GM21360 (cell line): ENCODE data around the gene ANKRD11.
A peak's percentile ranks its signal among the peaks of the same experiment; 100 is the strongest.
"Not testable (repeated sequence)": the region's sequence is repeated elsewhere in the genome, so short reads cannot be mapped to it uniquely, and the experiment has no call there.

Experiments
- ATAC-seq: cut with Tn5 transposase; IDR thresholded peaks from one replicate; pipeline ENCODE4 v1.9.1; 2021; ENCODE audit warnings: mild to moderate bottlenecking, moderate library complexity; ENCODE audit not compliant: unreplicated experiment

ANKRD11 gene

GRCh38 chr16:89482150-89482816 is 8.1 kb downstream of the ANKRD11 start:
- no peak for ATAC-seq

GRCh38 chr16:89481356-89481955 is 8.9 kb downstream of the ANKRD11 start:
- no peak for ATAC-seq

GRCh38 chr16:89478576-89479221 is 11.7 kb downstream of the ANKRD11 start:
- no peak for ATAC-seq

DNA sequence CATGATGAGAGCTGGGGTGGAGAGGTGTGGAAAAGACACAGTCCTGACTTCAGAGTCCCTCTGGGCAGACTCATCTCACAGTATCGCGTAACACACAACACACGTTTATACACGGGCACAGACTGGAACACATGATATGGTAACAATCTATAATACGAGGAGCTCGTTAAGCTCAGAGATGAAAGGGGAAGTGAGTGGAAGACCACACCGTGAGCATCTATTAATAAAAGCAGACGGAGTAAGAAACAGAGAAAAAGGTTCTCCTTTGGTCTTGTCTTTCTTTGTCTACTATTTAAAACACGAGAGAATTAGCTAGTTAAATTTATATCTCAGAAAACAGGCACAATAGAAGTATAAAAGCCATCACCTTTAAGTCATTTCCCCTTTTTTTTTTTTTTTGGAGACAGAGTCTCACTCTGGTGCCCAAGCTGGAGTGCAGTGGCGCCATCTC is 13.5 kb downstream of the ANKRD11 start:
- ATAC-seq, result peak; percentile 72

GRCh38 chr16:89476379-89476778 is 14.0 kb downstream of the ANKRD11 start:
- ATAC-seq, result no peak

DNA sequence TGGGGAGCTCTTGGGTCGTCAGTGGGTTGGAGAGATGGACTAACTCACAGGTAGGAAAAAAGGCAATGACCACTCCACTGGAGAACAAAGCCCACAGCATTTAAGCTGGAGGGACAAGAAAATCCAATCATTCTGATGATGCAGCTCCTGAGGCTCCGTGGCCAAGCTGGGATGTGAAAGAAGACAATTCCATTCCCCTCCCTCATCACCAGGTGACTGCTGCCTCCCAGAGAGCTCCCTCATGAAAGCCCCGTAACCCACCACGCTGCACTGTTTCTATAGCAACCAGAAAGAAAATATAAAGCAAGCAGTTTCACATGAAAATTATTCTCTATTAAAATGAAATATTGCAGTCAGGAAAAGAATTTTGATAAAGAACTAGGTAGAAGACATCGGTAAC is 15.2 kb downstream of the ANKRD11 start:
- ATAC-seq, result no peak

GRCh38 chr16:89473791-89474414 is 16.5 kb downstream of the ANKRD11 start:
- ATAC-seq, result no peak

DNA sequence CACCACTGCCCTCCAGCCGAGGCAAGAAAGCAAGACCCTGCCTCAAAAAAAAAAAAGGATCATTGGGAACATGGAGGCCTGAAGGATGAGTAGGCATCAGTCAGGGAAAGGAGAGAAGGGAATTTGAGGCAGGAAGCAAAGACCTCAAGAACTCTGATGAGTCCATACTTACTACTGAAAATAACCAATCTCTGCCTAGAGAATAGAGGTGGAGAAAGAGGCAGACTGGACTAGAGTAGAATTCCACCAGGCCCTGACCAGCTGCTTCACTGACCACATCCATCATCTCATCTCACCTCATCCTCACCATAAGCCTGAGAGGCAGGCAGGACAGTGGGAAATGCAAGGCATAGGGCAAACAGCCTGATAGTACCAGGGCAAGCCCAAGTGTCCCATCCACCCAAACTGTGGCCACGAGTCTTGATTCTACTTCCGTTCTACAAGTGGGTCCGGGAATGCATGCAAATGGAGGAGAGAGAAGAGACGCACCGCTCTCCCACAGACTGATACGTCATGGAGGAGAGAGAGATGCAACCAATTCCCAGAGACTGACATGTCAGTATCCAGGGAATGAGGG is 17.1 kb downstream of the ANKRD11 start:
- ATAC-seq, result no peak

DNA sequence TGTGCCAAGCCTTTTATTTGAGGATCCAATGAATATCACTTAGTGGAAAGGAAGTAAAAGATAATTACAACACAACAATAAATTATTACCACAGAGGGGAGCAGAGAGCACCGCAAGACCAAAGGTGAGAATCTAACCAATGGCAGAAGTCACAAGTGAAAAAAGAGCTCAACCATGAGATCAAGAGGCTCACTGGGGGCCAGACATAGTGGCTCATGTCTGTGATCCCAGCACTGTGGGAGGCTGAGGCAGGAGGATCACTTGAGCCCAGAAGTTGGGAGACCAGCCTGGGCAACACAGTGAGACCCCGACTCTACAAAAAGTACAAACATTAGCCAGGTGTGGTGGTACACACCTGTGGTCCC is 17.7 kb downstream of the ANKRD11 start:
- no peak for ATAC-seq

GRCh38 chr16:89467382-89467781 is 23.0 kb downstream of the ANKRD11 start:
- no peak for ATAC-seq

DNA sequence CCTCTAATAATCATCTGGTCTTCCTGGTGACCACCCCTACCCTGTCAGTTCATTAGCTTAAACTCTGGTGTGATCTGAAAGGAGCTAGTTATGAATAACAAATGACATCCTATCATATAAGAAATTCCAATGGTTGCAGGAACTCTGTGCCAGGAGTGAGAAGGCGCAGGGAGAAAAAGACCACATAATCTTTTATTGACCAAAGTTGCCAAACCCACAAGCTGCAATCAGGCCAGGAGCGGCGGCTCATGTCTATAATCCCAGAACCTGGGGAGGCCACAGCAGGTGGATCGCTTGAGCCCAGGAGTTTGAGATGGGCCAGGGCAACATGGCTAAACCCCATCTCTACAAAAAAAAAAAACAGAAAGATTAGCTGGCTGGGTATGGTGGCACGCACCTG is 23.4 kb downstream of the ANKRD11 start:
- no peak for ATAC-seq

GRCh38 chr16:89463312-89463711 is 27.0 kb downstream of the ANKRD11 start:
- not testable (repeated sequence) for ATAC-seq

DNA sequence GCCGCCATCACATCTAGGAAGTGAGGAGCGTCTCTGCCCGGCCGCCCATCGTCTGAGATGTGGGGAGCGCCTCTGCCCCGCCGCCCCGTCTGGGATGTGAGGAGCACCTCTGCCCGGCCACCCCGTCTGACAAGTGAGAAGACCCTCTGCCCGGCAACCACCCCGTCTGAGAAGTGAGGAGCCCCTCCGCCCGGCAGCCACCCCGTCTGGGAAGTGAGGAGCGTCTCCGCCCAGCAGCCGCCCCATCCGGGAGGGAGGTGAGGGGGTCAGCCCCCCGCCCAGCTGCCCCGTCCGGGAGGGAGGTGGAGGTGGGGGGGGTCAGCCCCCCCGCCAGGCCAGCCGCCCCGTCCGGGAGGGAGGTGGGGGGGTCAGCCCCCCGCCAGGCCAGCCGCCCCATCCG is 27.7 kb downstream of the ANKRD11 start:
- ATAC-seq, result not testable (repeated sequence)

GRCh38 chr16:89461890-89462289 is 28.5 kb downstream of the ANKRD11 start:
- not testable (repeated sequence) for ATAC-seq

GRCh38 chr16:89460556-89460955 is 29.8 kb downstream of the ANKRD11 start:
- ATAC-seq, result no peak

- ATAC-seq, result no peak
These were observed 31.4 kb downstream of the ANKRD11 start for GRCh38 chr16:89458967-89459366.

DNA sequence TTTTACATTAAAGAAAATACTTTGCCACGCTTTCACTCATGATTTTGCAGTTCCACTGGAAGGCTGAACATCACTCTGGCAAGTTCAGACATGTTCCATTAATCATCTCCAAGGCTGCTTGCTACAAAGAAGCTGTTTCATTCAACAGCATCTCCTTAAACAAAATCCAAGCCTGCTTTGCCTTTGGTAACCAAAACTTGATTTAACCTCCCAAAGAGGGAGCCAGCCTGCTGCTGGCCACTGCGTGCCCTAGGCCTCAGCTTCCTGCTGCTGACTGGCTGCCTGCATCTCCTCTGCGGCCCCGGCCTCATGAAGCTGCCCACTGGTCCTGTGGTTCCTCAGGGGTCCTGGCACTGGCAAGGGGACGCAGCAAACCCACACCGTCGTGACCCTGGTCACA is 31.8 kb downstream of the ANKRD11 start:
- no peak for ATAC-seq

DNA sequence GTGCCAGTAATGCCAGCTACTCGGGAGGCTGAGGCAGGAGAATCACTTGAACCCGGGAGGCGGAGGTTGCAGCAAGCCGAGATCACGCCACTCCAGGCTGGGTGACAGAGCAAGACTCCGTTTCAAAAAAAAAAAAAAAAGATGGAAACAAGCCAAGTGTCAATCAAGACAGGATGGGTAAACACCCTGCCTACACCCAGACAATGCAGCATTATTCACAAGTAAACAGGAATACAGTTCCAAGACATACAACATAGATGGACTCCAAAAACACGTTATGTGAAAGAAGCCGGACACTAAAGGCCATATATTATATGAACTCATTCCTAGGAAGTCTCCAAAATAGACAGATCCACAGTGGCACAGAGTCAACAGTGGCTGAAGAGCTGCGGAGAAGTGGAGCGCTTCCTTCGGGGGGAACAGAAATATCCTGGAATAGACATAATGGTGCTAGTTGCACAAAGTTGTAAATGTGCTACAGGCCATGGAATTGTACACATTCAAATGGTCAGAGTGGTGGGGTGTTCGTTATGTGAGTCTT is 33.9 kb downstream of the ANKRD11 start:
- no peak for ATAC-seq

DNA sequence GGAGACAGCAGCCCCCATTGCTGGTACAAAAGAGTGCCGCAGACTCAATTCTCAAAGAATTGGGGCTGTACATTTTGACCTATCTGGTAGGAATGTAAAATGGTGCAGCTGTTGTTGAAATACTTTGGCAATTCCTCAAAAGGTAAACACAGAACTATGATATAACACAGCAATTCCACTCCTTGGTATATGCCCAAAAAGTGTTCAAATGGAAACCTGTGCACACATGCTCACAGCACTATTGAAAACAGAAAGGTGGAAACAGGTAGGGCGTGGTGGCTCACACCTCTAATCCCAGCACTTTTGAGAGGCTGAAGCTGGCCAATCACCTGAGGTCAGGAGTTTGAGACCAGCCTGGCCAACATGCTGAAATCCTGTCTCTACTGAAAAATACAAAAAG is 34.7 kb downstream of the ANKRD11 start:
- no peak for ATAC-seq

GRCh38 chr16:89455178-89455577 is 35.2 kb downstream of the ANKRD11 start:
- no peak for ATAC-seq
